Tibial nerve (tissue), 4 donors: Measurements from ENCODE around the gene MARCHF7. TPM values are rescaled to one million over a fixed set of nuclear protein-coding genes. Genes with fewer than 3 reads are reported as not detected.

Experiments used
- DNase-seq, 2 donors: peaks; one replicate each; pipeline ENCODE4 v3.0.0-alpha.2; 2019; ENCODE audit warnings: low spot score in 2 of 2
- H3K27ac ChIP-seq, 4 donors: fragments of 200-600 bp; sonication (generic) in 3 of 4; one replicate each; pipeline ENCODE4 v1.5.1; 2017 to 2019; ENCODE audit warnings: mild to moderate bottlenecking in 1 of 4
- H3K27me3 ChIP-seq, 2 donors: fragments of 200-600 bp; sonication (generic) in 1 of 2; one replicate each; pipeline versions ENCODE4 v1.5.1 to v1.6.0; 2017 to 2019
- H3K36me3 ChIP-seq, 3 donors: fragments of 200-600 bp; sonication (generic); one replicate each; pipeline ENCODE4 v1.5.1; 2018 to 2019
- H3K4me1 ChIP-seq, 4 donors: fragments of 200-600 bp; sonication (generic) in 3 of 4; one replicate each; pipeline ENCODE4 v1.5.1; 2017 to 2019
- H3K4me3 ChIP-seq, 4 donors: fragments of 200-600 bp; sonication (generic) in 3 of 4; one replicate each; pipeline ENCODE4 v1.5.1; 2017 to 2019; ENCODE audit warnings: mild to moderate bottlenecking in 1 of 4, moderate library complexity in 1 of 4
- H3K9me3 ChIP-seq, 4 donors: fragments of 200-600 bp; sonication (generic) in 3 of 4; one replicate each; pipeline ENCODE4 v1.5.1; 2017 to 2019
- CTCF ChIP-seq, 5 experiments: fragments of 200-600 bp in 3 of 5; fragments of 450-650 bp in 2 of 5; sonication (generic) in 3 of 5; IDR thresholded peaks; one replicate each; pipeline ENCODE4 v1.5.1; 2016 to 2019; ENCODE audit warnings: antibody characterized with exemption in 5 of 5, mild to moderate bottlenecking in 3 of 5, moderate library complexity in 2 of 5
- EP300 ChIP-seq, 2 donors: sonication (generic); formaldehyde crosslinking; IDR thresholded peaks; one replicate each; pipeline ENCODE4 v1.6.1; 2017; ENCODE audit warnings: antibody characterized with exemption in 2 of 2, mild to moderate bottlenecking in 1 of 2
- POLR2A ChIP-seq, 2 donors: fragments of 450-650 bp; IDR thresholded peaks; one replicate each; pipeline ENCODE4 v1.6.1; 2017; ENCODE audit warnings: antibody characterized with exemption in 2 of 2, mild to moderate bottlenecking in 2 of 2, moderate library complexity in 2 of 2
- WGBS, 2 donors: methylation state at CpG; one replicate each; pipeline ENCODE4 v1.1.5; 2018; 5-methylcytosine and 5-hydroxymethylcytosine counted together
- total RNA-seq, 4 donors: library from RNA; depleted of rRNA; stranded (reverse); fragments of >200 nt; gene quantifications; one replicate each; pipeline ENCODE4 v1.1.0, GENCODE V29; 2016

MARCHF7 gene
- total RNA-seq, 4 donors from 2014 or later, result 80.8 to 104 (median 90.7) TPM

- H3K27me3 ChIP-seq, result no peaks in the 10 kb centered on the region
- WGBS, 2 donors, result 76 to 77% methylated on average over 1 of the region's 1 CpG
- H3K27ac ChIP-seq, result no peak overlapping the region
- DNase-seq, result no peak
- peaks cover 0 to 46% (median 0%) of the 10 kb centered on the region in 4 donors for H3K4me1 ChIP-seq
- TF ChIP-seq POLR2A (IDR thresholded peaks at IDR 0.05) (no peak), EP300 (IDR thresholded peaks at IDR 0.05) (no peak), CTCF (IDR thresholded peaks at IDR 0.05) (no peak)
- no peak overlapping the region for H3K4me3 ChIP-seq
- H3K9me3 ChIP-seq, result no peaks in the 10 kb centered on the region
- H3K36me3 ChIP-seq, result peaks cover 0 to 70% (median 0%) of the 10 kb centered on the region in 3 donors
Measured at GRCh38 chr2:159758686-159759085, 46.4 kb downstream of the MARCHF7 start.

DNA sequence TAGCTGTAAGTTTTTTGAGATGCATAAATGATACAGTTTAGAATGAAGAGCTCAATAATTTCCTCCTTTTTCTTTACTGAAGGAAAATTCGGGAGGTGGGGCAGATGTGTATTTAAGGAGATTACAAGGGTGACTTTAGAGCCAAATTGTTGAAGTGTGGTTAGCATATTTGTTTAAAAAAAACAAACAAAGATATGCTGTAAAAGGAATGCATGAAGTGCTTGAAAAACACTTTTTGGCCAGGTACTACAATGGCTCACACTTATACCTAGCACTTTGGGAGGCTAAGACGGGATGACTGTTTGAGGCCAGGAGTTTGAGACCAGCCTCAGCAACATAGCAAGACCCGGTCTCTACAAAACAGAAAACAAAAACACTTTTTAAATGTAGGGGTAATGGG lies 47.3 kb downstream of the MARCHF7 start:
- 76 to 80% methylated on average over 3 of the region's 3 CpGs for WGBS, 2 donors
- DNase-seq, result no peak
- Histone ChIP-seq H3K4me1 (peaks cover 0 to 39% (median 0%) of the 10 kb centered on the region in 4 donors), H3K36me3 (peaks cover 0 to 68% (median 0%) of the 10 kb centered on the region in 3 donors), H3K9me3 (no peaks in the 10 kb centered on the region), H3K27ac (no peak overlapping the region), H3K27me3 (no peaks in the 10 kb centered on the region), H3K4me3 (no peak overlapping the region)
- no peak for TF ChIP-seq EP300 (IDR thresholded peaks at IDR 0.05)
- no peak for TF ChIP-seq POLR2A (IDR thresholded peaks at IDR 0.05)
- TF ChIP-seq CTCF (IDR thresholded peaks at IDR 0.05), result no peak

- Histone ChIP-seq H3K9me3 (no peaks in the 10 kb centered on the region), H3K4me1 (peaks cover 0 to 32% (median 0%) of the 10 kb centered on the region in 4 donors), H3K36me3 (peaks cover 0 to 65% (median 0%) of the 10 kb centered on the region in 3 donors), H3K27ac (no peak overlapping the region), H3K27me3 (no peaks in the 10 kb centered on the region), H3K4me3 (no peak overlapping the region)
- TF ChIP-seq CTCF (IDR thresholded peaks at IDR 0.05) (no peak), POLR2A (IDR thresholded peaks at IDR 0.05) (no peak), EP300 (IDR thresholded peaks at IDR 0.05) (no peak)
- DNase-seq, result no peak
Measured at GRCh38 chr2:159760326-159760725, 48.0 kb downstream of the MARCHF7 start.

- TF ChIP-seq POLR2A (IDR thresholded peaks at IDR 0.05) (no peak), CTCF (IDR thresholded peaks at IDR 0.05) (no peak), EP300 (IDR thresholded peaks at IDR 0.05) (no peak)
- DNase-seq, result no peak
- Histone ChIP-seq H3K4me3 (no peak overlapping the region), H3K36me3 (peaks cover 0 to 59% (median 0%) of the 10 kb centered on the region in 3 donors), H3K27ac (peak overlapping the region in 2 of 4 donors; percentile 16 to 29), H3K9me3 (no peaks in the 10 kb centered on the region), H3K27me3 (no peaks in the 10 kb centered on the region), H3K4me1 (peaks cover 0 to 31% (median 0%) of the 10 kb centered on the region in 4 donors)
- WGBS, 2 donors, result 21 to 27% methylated on average over 1 of the region's 1 CpG
Measured at GRCh38 chr2:159762075-159762474, 49.8 kb downstream of the MARCHF7 start.

Other genes with a start within 250 kb of the MARCHF7 start
- gene BAZ2B, start 96.0 kb upstream of the MARCHF7 start, total RNA-seq, result 100 to 1,000 TPM in 3 of 4 donors, 10 to 100 TPM in 1; 98.4 to 135 (median 114) TPM
- 10 to 100 TPM; 58.3 to 73.2 (median 59.5) TPM for gene CD302, start 85.7 kb downstream of the MARCHF7 start, total RNA-seq
- 1 to 10 TPM; 1.3 to 5.7 (median 2.8) TPM for gene LY75, start 192.2 kb downstream of the MARCHF7 start, total RNA-seq